ENCODE results near the gene TMEM8B. TPM values are rescaled to one million over a fixed set of nuclear protein-coding genes. Genes with fewer than 3 reads are reported as not detected.

The TMEM8B gene
- polyA plus RNA-seq, 3 donors = 2.6 to 11.6 (median 3.8) TPM

- Histone ChIP-seq H3K27ac (ENCODE audit: low read depth in 1 of 2, low read length in 2 of 2) (no peak overlapping the region), H3K36me3 (replicated peaks in 1 of 2; ENCODE audit: control insufficient read depth in 1 of 2, insufficient read depth in 2 of 2, low read length in 2 of 2) (no peaks in the 10 kb centered on the region), H3K27me3 (ENCODE audit: control insufficient read depth in 2 of 2, insufficient read depth in 2 of 2, low read length in 2 of 2) (peaks cover 0 to 13% of the 10 kb centered on the region in 2 donors), H3K9me3 (replicated peaks in 1 of 2; ENCODE audit: control insufficient read depth in 1 of 2, insufficient read depth in 1 of 2, low read length in 2 of 2) (no peaks in the 10 kb centered on the region), H3K4me1 (ENCODE audit: control insufficient read depth in 1 of 2, insufficient read depth in 2 of 2, low read length in 2 of 2) (no peaks in the 10 kb centered on the region), H3K79me2 (ENCODE audit: insufficient read depth, low read length) (no peaks in the 10 kb centered on the region), H3K4me2 (replicated peaks; ENCODE audit: extremely low read depth, low read length, poor library complexity, severe bottlenecking) (no peak overlapping the region), H2AFZ (ENCODE audit: insufficient read depth, low read depth, low read length, poor library complexity, severe bottlenecking) (no peak overlapping the region), H3K9ac (ENCODE audit: insufficient read depth, low read length, poor library complexity, severe bottlenecking) (no peak overlapping the region), H4K20me1 (ENCODE audit: insufficient read depth, low read length) (no peaks in the 10 kb centered on the region), H3K4me3 (replicated peaks in 1 of 3; ENCODE audit: low read depth in 2 of 3, low read length in 3 of 3) (no peak overlapping the region)
- no peak for TF ChIP-seq CTCF (IDR thresholded peaks at IDR 0.05)
- Mint-ChIP-seq H3K4me1 (peaks cover 11% of the 10 kb centered on the region), H3K36me3 (peaks cover 0 to 1% of the 10 kb centered on the region in 2 donors), H3K4me3 (no peak overlapping the region), H3K27ac (no peak overlapping the region), H3K9me3 (peaks cover 0 to 4% (median 0%) of the 10 kb centered on the region in 7 donors), H3K27me3 (ENCODE audit: low read depth in 3 of 3) (peaks cover 15 to 23% (median 15%) of the 10 kb centered on the region in 3 donors)
- intact Hi-C loops (cut with micrococcal nuclease) = no loop called here
- DNase-seq = no peak
- no CpG with 5 or more reads among the region's 2 CpGs for WGBS (ENCODE audit: insufficient coverage)
Observed at GRCh38 chr9:35789541-35789940, 39.5 kb upstream of the TMEM8B start.

- H3K27me3 ChIP-seq (ENCODE audit: control insufficient read depth in 2 of 2, insufficient read depth in 2 of 2, low read length in 2 of 2) = peaks cover 0 to 13% of the 10 kb centered on the region in 2 donors
- no peaks in the 10 kb centered on the region for H3K9me3 ChIP-seq (replicated peaks in 1 of 2; ENCODE audit: control insufficient read depth in 1 of 2, insufficient read depth in 1 of 2, low read length in 2 of 2)
- no peak overlapping the region for H3K27ac ChIP-seq (ENCODE audit: low read depth in 1 of 2, low read length in 2 of 2)
- Mint-ChIP-seq H3K36me3 (peaks cover 0 to 1% of the 10 kb centered on the region in 2 donors), H3K27me3 (ENCODE audit: low read depth in 3 of 3) (peaks cover 15 to 23% (median 15%) of the 10 kb centered on the region in 3 donors), H3K27ac (no peak overlapping the region), H3K4me3 (no peak overlapping the region), H3K4me1 (peaks cover 11% of the 10 kb centered on the region), H3K9me3 (peaks cover 0 to 4% (median 0%) of the 10 kb centered on the region in 7 donors)
- 62% methylated on average over 4 of the region's 4 CpGs for WGBS (ENCODE audit: insufficient coverage)
- TF ChIP-seq CTCF (IDR thresholded peaks at IDR 0.05) = no peak
- intact Hi-C loops (cut with micrococcal nuclease) = loop anchor here (1.0 to 5.0 kb wide), 2 partner anchors 92 kb away; no protein-coding TSS in a partner anchor
- no peaks in the 10 kb centered on the region for H3K79me2 ChIP-seq (ENCODE audit: insufficient read depth, low read length)
- no peak overlapping the region for H2AFZ ChIP-seq (ENCODE audit: insufficient read depth, low read depth, low read length, poor library complexity, severe bottlenecking)
- H3K4me3 ChIP-seq (replicated peaks in 1 of 3; ENCODE audit: low read depth in 2 of 3, low read length in 3 of 3) = no peak overlapping the region
- no peak overlapping the region for H3K4me2 ChIP-seq (replicated peaks; ENCODE audit: extremely low read depth, low read length, poor library complexity, severe bottlenecking)
- no peak for DNase-seq
- no peaks in the 10 kb centered on the region for H3K36me3 ChIP-seq (replicated peaks in 1 of 2; ENCODE audit: control insufficient read depth in 1 of 2, insufficient read depth in 2 of 2, low read length in 2 of 2)
- no peaks in the 10 kb centered on the region for H4K20me1 ChIP-seq (ENCODE audit: insufficient read depth, low read length)
- H3K9ac ChIP-seq (ENCODE audit: insufficient read depth, low read length, poor library complexity, severe bottlenecking) = no peak overlapping the region
- no peaks in the 10 kb centered on the region for H3K4me1 ChIP-seq (ENCODE audit: control insufficient read depth in 1 of 2, insufficient read depth in 2 of 2, low read length in 2 of 2)
Observed at GRCh38 chr9:35790025-35790384, 39.0 kb upstream of the TMEM8B start.
